Mesenteric fat pad (tissue), 1 donor: Measurements from ENCODE around the gene GALNT1. TPM values are rescaled to one million over a fixed set of nuclear protein-coding genes. Genes with fewer than 3 reads are reported as not detected.

Experiments used
- DNase-seq: peaks from one replicate; pipeline ENCODE4 v3.0.0-alpha.2; 2020; ENCODE audit warnings: low spot score
- microRNA-seq: library from miRNA; unstranded; fragments of <30 nt; microRNA quantifications from one replicate; pipeline ENCODE4 v1.2.0, GENCODE V29; 2020; ENCODE audit warnings: borderline number of aligned reads
- total RNA-seq: library from RNA; stranded (reverse); fragmentation: NEBNext Ultra II Directional; extraction: Animal tissue kit (Norgen Biotek cat#: 25700); gene quantifications from one replicate; pipeline ENCODE4 v1.2.1, GENCODE V29; 2021
- donor health status: DM: yes; HTN: yes; CAD: no.

Gene GALNT1
- total RNA-seq, 1 donor from 2014 or later = 79.0 TPM

DNA sequence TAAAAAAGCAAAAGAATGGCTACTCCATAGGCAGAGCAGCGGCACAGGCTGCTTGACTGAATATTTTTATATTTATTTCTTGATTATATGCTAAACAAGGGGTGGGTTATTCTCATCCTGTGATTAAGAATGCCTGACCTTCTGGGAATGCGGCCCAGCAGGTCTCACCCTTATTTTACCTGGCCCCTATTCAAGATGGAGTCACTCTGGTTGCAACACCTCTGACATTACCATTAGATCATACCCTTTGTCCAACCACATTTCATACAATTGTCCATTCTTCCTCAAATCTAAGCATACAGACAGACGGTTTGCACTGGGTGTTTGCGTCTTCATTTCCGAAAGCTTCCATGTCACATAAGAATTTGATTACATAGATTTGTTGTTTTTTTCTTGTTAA, 168.2 kb downstream of the GALNT1 start:
- no peak for DNase-seq

DNA sequence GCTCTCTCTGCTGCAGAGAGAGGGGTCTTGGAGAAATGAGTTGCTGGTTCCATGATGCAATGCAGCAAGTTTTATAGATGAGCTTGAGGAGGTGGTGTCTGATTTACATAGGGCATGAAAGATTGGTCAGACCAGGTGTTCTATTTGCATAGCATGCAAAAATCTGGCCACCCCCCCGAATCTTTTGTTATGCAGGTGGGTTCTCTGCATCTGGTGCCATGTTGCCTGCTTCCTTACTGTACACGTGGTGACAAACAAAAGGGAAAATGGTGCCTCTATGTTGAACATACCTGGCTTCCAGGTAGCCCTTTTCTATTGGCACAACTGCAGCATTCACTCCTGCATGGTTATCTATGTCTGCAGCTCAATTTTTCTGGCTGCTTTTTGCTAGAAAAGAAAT, 169.4 kb downstream of the GALNT1 start:
- no peak for DNase-seq

DNA sequence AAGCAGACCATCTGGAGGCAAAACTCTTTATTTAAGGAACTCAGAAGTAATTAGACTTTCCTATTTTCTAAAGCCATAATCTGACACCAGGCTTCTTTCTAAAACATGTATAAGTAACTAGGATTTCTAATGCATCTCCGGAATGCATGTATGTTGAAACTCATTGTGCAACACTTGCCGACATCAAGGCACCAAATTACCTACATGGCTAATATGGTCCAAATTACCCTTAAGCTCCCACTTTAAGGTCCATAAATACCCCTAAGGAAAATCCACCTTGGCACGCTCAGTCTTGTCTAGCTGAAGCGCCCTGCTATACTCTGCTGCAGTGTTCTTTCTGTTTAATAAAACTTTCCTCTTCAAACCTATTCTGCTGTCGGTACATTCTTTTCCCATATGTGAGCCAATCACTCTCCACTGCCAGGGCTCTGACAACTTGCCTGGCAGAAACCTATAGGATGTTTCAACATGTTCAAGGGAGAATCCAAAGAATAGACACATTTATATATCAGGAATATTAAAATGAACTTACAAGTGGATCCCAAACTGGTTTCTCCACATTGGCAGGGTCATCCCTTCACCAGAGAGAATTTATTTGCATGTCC, 171.9 kb downstream of the GALNT1 start:
- no peak for DNase-seq

DNA sequence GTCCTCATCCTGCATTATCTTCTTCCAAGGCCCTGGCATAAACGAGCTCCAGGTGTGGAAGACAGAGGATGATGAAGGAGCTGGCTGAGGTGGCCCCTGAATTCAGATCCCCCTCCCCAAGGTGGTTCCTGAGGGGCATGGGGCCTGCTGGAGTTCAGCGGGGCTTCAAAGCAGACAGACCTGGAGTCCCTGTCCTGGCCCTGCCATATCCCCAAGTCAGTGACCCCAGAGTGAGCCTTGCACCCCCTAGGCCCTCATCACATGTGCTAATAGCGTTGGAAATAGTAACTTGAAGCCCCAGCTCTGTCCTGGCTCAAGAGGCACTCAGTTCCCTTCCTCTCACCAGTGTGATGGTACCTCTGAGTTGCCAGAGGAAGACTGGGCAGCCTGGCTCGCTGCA, 172.9 kb downstream of the GALNT1 start:
- DNase-seq = no peak

DNA sequence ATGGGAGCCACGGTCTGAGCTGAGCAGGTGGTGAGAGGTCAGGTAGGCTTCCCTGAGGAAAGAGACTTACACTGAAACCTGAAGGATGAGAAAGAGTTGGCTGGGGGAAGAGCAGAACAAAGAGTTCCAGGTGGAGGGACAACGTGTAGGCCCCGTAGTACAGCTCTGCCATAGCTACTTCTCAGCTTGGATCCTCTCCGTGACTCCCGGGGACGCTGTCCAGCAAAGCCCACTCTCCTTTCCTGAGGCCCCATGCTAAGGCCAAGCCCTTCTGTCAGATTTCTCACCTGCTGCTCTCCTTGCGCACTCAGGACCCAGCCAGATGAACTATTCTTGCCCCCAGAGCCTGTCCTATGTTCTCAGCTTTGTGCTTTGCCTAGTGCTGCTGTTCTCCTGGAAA, 173.8 kb downstream of the GALNT1 start:
- DNase-seq = no peak

DNA sequence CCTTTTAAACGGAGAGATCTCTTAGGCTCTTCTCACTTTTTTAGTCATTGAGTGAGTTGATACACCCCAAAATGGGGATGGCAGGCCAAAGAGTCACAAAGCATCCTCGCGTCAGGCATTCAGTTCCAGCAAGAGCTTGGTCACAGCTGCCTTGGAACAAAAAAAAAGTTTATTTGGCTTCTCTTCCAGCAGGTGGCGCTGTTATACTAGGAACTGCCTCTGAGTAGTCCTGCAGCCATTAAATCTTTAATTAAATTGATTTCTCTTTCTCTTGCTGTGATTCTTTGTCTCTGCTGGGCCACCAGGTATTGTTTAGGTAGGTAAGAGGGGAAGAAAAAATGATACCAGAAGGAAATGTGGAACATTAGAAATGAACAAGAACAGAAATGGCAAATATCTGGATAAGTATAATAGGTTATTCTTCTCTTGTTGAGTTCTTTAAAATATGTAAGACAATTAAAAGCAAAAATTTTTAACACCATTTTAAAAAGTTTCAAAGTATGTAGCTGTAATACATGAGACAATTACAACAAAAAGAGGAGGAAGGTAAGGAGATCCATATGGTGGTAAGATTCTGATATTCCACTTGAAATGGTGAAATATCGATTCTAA, 175.1 kb downstream of the GALNT1 start:
- no peak for DNase-seq

Small RNA genes within 50 kb of the gene (microRNA-seq; reads per million reads assigned to microRNA genes)
- not detected for gene MIR3975

Other genes with a start within 250 kb of the GALNT1 start
- gene ZNF24, start 237.3 kb upstream of the GALNT1 start, total RNA-seq = 39.8 TPM
- gene ZNF396, start 204.4 kb upstream of the GALNT1 start, total RNA-seq = 1.7 TPM
- gene INO80C, start 83.8 kb upstream of the GALNT1 start, total RNA-seq = 18.6 TPM